NCI-H2107 treated with DMSO at 0.1 percent for 48 hours (cell line): ENCODE measurements around the gene MAGEH1.
"Not testable (repeated sequence)": the region's sequence is repeated elsewhere in the genome, so short reads cannot be mapped to it uniquely, and the experiment has no call there.

Experiments used
- DNase-seq: peaks from one replicate; lab custom pipeline; 2025; ENCODE audit not compliant: unreplicated experiment; lab: John Stamatoyannopoulos, UW

Gene MAGEH1, protein sequence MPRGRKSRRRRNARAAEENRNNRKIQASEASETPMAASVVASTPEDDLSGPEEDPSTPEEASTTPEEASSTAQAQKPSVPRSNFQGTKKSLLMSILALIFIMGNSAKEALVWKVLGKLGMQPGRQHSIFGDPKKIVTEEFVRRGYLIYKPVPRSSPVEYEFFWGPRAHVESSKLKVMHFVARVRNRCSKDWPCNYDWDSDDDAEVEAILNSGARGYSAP

DNA sequence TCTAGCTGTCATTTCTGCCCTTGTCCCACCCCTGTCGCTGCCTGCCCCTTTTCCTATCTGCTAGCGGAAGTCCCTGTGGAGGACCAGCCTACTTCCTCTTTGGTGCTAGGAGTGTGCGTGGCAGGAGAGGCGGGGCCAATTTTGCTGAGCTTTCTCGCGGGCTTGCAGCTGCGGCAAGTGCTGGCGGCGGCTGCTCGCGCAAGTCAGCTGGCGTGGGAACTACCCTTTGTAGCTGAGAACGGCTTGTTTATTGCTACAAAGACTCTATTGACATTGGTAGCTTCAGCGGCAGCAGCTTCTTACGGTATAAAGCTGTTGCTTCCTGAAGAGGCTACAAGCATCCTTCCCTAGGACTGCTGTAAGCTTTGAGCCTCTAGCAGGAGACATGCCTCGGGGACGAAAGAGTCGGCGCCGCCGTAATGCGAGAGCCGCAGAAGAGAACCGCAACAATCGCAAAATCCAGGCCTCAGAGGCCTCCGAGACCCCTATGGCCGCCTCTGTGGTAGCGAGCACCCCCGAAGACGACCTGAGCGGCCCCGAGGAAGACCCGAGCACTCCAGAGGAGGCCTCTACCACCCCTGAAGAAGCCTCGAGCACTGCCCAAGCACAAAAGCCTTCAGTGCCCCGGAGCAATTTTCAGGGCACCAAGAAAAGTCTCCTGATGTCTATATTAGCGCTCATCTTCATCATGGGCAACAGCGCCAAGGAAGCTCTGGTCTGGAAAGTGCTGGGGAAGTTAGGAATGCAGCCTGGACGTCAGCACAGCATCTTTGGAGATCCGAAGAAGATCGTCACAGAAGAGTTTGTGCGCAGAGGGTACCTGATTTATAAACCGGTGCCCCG, at the start of gene MAGEH1:
Gene MAGEH1 (plus strand): TSS at position 138 of the 843 bp plus-strand sequence. CDS start 248 bp downstream, at position 386.
- DNase-seq, result peak; percentile 66

DNA sequence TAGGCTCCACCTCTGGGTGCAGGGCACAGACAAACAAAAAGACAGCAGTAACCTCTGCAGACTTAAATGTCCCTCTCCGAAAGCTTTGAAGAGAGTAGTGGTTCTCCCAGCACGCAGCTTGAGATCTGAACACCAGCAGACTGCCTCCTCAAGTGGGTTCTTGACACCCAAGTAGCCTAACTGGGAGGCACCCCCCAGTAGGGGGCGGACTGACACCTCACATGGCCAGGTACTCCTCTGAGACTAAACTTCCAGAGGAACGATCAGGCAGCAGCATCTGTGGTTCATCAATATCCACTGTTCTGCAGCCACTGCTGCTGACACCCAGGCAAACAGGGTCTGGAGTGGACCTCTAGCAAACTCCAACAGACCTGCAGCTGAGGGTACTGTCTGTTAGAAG, 24.8 kb upstream of the MAGEH1 start:
- not testable (repeated sequence) for DNase-seq

DNA sequence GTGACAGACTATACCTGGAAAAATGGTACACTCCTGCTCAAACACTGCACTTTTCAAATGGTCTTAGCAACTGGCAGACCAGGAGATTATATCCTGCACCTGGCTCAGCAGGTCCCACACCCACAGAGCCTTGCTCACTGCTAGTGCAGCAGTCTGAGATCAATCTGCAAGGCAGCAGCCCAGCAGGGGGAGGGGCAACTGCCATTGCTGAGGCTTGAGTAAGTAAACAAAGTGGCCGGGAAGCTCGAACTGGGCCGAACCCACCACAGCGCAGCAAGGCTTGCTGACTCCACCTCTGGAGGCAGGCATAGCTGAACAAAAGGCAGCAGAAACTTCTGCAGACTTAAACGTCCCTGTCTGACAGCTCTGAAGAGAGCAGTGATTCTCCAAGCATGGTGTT, 8.5 kb upstream of the MAGEH1 start:
- DNase-seq, result not testable (repeated sequence)

DNA sequence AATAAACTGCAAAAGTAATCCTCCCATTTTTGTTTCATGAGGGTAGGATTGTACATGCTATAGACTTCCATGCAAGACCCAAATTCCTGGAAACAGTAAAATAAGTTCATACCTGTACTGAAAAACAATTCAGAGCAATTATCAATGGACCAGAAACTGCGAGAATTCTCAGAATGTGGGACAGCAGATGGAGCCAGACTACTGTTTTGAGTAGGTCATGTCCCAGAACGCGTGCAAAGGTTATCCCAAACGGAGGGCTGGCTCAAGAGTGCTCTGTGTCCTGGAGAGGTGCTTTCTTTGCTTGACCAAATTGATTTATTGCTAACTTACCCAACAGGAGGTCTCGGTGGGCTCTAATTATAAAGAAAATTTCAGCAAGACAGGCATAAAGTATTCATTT, 1.7 kb upstream of the MAGEH1 start:
- no peak for DNase-seq

DNA sequence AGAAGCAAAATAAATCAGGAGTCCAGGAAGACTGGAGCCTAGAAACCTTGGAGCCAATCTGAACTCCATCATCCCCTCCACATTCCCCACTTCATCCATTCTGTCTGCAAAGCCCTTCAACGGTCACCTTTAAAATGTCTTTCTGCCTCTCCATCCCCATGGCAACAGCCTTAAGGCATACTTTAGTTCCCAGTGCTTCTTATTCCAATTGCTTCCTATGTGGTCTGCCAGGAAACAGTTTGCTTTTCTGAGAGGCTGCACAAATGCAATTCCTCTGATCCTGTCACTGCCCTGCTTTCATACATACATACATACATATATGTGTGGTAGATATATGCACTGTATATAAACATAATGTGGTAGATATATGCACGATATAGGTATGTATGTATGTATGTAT, 786 bp upstream of the MAGEH1 start:
- no peak for DNase-seq

DNA sequence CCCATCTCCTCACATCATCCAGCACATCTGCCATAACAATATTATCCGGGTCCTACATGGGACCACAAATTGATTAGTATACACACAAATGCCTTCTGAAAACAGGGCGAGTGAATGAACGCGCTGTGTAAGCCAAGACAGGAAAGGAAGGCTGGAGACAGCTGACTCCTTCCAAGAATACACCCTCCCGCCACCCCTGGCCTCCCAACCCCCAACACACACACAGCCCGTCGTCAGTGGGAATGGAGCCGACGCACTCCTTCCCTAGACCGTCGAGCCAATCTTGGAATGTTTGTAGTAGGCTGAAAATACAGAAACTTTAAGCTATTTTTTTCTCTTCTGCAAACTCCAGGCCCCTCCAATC, 319 bp upstream of the MAGEH1 start:
- no peak for DNase-seq

DNA sequence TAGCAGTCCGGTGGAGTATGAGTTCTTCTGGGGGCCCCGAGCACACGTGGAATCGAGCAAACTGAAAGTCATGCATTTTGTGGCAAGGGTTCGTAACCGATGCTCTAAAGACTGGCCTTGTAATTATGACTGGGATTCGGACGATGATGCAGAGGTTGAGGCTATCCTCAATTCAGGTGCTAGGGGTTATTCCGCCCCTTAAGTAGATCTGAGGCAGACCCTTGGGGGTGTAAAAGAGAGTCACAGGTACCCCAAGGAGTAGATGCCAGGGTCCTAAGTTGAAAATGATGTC, 852 bp downstream of the MAGEH1 start:
- DNase-seq, result no peak

DNA sequence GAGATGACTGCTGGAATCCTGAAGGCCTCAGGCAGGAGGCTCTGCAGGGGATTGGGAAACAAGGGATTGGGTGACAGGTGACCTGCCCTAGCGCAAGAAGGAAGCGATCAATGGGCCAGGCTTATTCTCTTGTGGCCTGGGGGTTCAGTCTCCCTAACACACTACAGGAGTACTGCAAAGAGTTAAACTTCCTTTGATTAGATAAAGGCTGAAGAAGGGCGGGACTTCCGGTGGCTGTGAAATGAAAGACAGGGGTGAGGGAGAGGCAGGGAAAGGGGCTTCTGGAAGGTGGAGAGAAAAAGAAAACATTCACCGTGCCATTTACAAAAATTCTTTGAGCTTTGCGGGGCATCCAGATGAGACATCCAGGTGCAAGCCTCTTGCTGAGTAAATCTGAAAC, 3.8 kb downstream of the MAGEH1 start:
- not testable (repeated sequence) for DNase-seq

DNA sequence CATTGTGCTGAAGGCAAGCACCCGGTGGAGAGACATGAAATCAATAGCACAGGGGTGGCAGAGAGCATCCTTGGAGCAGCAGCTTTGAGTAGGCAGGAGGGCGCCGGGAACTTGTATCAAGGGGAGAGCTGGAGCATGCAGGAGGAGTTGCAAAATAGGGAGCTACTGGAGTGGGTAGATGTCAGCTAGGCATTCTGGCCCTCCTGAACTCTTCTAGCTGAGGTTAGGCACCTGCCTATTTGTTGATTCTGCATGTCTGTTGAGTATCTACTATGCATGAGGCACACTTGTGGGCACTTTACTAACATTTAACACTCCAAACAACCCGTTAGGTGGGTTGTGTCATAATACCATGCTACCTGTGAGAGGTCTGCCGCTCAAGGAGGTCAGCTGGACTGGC, 7.5 kb downstream of the MAGEH1 start:
- not testable (repeated sequence) for DNase-seq

DNA sequence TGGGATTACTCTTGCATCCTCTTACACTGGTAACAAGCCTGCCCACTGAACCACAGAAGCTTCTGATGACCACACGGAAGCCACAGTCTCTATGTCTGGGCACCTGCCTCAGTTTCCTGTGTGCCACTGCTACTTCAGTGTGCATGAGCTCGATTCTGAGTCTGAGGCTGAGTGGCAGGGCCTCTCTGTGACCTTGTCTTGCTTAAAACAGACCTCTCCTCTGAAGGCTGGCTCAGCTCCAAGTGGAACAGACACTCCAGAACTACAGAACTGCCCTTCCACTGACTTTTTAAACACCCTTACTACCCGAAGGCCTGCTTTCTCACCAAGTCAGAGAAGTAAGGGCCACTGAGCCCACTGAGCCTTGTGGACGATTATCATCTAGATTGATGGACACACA, 8.0 kb downstream of the MAGEH1 start:
- not testable (repeated sequence) for DNase-seq

DNA sequence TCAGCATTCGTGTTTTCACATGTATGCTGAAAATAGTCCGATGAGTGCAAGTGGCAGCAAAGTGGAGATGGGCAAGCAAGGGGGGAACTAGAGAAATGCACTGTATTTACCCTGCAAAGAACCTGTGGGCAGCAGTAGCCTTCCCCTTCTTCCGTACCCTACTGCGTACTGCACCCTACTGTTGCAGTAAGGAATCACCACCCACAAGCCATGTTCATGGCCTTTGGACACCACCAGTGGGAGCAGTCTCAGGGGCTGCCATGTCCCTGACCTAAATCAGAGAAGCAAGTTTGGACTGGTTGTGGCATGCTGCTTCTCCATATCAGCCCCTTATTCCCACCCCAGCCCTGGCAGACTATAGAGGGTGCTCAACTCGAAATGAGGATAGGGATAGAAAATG, 12.1 kb downstream of the MAGEH1 start:
- DNase-seq, result not testable (repeated sequence)

DNA sequence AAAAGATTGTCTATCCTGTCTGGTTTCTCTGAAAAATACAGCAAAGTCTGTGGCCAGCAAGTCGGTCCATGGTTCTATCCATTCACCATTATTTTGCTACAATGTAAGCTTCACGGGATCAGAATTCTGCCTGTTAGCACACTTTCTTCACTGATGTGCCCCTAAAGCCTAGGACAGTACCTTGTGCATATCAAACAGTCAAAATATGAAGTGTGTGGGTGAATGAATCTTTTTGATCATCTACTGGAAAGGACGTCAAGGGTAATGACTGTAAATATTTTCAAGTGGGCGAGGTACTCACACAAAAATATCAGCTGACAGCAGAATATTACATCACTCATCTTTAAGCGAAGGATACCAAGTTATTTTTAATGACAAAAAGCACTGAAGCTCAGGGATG, 13.2 kb downstream of the MAGEH1 start:
- DNase-seq, result not testable (repeated sequence)

DNA sequence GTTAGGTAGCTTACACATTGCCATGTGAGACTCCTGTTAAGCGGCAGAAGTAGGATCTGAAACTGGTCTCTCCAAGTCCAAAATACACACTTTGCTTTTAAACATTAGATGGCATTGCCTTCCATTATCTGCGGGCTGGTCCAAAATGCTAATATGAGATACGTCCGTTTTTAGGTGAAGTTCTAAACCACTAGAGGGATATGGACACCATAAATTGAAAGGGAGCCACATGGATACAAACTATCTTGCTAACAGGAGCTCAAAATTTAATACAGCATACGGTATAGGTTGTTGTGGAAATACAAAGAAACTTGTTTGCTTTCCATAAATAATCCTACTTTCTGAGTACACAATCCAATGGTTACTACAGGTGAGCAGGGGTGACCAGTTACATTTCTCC, 13.9 kb downstream of the MAGEH1 start:
- DNase-seq, result not testable (repeated sequence)

DNA sequence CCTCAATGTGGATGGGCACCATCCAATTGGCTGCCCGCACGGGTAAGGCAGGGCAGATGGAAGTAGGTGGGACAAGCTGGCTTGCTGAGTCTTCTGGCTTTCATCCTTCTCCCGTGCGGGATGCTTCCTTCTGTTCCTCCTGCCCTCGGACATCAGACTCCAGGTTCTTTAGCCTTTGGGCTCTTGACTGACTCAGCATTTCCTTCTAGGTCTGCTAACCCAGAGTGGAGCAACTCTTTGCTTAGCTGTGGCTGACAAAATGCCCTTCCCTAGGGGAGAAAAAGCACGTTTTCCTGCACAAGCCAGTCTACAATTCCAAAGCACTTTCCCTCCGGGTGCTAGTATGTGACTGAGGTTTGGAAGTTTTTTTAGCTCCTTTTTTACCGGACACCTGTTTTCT, 28.0 kb downstream of the MAGEH1 start:
- not testable (repeated sequence) for DNase-seq

DNA sequence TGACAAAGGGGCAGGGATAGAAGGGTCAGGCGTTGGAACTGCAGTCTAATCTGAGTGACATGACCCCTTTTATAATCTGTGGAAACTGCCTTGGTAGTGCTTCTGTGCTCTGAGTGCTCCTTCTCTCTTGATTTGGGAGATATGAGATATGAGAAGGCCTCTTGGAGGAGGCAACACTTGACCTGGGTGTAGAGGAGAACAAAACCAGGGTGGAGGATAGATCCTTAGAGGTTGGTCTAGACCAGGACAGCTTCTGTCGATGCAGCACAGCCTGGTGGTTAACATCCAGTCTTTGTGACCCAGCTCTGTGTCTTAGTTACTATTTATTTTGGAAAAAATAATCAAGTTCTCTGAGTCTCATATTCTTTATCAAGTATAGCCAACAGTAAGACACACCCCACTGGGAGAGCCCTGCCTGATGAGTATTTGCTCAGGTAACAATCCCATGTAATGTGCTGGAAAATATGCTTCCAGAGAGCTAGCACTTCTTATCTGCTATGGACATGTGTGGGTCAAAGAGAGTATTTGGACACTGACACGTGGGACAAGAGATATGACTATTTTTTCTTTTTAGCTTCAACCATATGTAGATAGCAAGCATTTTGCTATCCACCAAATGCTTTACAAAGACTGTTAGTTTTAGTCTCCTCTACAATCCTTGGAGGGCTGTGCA, 28.6 kb downstream of the MAGEH1 start:
- no peak for DNase-seq

DNA sequence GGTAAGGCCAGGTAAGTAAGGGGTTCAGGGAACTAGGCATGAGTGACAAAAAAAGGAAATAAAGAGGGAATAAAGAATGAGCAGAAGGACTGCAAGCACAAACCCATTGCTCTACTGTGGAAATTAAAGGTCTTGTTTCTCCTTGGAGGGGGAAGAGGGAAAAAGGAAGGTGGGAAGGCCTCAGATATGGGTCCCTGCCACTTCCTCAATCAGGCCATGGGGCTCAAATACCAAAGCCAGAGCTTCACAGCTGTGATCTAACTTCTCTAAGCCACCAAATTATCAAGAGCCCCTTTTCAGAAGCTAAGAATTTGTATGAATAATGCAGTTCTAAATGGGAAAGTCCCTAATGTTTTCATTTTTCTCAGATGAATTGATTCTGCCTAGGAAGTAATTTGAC, 33.0 kb downstream of the MAGEH1 start:
- no peak for DNase-seq

DNA sequence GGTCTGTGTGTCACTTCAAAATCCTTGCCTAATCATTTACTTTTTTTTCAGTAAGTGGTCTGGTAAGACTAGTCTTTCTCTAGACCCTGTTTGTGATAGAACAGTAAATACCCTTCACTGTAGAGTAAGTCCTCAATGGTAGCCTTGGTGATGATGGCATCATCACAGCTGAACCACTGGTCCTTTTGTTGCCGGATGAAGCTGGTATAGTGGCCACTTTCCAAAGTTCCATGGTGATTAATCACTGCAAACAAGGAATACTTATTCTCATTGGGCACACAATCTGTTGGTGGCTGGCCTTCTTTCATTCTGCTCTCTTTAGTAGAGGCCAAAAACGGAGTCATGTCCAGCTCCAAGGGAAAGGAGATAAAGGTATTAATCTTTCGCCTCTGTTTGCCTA, 34.8 kb downstream of the MAGEH1 start:
- no peak for DNase-seq

DNA sequence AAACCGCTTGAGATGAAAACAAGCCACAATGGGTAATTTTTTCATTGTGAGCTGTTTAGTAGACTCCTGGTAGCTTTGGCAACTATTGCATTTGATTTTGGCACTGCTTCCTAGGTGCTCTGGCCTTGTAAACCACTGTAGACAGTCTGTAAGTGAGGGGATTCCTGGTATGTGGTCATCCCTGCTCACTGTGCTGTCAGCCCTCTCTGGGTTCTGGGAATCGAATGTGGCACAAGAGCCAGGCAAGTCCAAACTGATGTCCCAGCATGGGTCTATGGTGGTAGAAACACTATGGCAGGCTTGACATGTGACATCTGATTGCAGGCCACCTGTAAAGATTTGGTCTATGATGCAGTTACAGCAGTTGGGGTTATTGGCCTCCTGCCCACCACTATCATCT, 35.2 kb downstream of the MAGEH1 start:
- no peak for DNase-seq

DNA sequence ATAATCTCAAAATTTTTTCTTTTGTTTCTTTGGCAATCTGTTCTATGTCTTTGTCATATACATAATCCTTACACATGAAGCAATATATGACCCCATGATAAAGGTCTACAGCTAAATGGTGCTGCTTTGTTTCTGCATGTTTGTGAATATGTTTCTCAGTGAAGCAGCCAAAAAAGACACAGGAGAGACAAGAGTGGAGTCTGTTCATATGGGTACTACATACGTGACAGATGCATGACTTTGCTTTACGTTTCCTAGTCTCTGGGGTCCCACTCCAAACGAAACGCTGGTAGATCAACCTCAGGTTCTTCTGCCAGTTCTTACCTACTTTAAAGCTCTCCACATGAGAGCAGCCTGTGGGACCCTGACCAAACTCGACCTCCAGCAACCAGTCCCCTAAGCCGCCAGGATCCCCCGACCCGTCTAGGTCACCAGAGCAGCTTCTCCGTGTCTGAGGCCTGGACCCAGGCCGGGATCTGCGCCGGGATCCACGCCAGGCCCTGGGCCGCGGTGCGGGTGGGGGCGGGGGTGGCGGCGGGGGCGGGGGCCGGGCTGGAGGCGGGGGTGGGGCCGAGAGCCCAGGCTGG, 36.2 kb downstream of the MAGEH1 start:
- no peak for DNase-seq

DNA sequence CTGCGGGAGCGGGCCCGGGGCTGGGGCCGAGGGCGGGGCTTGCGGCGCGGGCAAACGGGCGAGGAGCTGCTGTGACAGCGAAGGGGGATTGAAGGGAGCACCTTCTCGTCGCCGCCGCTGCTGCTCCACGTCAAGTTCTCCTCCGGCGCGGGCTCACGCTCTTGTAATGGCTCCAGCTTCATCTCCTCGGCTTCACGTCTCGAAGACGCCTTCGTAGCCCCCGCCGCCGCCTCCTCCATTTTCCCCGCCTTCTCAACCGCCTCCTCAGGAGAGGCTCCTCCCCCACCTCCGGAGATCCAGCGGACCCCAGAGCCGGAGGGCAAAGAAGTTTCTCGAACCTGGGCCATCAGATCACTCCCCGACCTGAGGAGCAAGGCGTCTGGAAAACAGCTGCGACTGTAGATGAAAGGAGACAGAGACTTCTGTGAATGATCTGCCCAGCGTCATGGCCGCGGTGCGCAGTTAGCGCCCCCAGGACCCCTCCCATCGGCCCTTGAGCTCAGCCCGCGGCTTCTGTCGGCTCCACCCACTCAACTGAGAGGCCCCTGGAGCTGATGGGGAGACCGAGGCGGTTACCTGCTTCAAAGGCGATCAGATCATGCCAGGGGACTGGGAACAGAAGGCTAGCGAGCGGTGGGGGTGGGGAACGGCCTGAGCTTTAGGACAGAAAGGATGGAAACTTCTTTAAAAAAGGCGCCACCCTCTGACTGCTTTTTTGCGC, 36.8 kb downstream of the MAGEH1 start:
- DNase-seq, result peak; percentile 39

DNA sequence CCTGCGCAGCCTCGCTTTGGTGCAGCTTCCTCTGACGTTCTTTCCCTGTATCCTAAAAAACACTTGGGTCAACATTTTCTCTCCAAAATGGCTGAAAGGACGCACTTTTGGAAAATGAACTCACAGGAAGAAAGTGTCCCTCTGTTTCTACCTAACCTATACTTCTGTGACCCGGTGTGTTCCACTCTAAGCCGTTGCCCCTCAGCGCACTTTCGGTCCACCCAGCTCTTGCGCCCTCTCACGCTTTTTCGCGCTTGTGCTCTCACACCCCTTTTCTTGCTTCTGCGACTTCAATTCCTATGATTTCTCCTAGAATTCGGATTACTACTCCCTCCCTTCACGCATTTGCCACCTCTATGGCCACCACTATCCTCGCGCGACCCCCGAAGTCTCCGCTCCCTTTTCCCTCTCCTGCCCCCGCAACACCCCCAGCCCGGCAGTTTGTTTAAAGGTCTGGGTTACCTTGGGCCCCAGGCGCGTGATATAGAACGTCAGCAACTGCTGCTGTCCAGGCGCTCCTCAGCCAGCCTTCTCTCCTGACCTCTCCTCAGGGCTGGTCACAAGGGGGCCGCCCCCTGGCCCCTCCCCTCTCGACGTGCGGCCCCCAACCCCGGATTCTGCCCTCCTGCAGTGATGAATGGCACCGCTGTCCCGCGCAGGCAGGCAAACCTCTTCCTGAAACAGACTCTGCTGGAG, 37.5 kb downstream of the MAGEH1 start, which contains the start of gene USP51:
Gene USP51 (minus strand): TSS at position 535 of the 696 bp plus-strand sequence. CDS start 909 bp downstream, outside the sequence.
- DNase-seq, result peak; percentile 39
